HL-60 (cell line): ENCODE data around the gene MSN.

Source experiments
- DNase-seq, 2 experiments: peaks; one replicate each; pipeline ENCODE4 v3.0.0-alpha.2; 2010 to 2020; ENCODE audit warnings: low read depth in 1 of 2, low spot score in 1 of 2
- H3K27ac ChIP-seq: fragments of 250-450 bp; sonication (Bioruptor Pico); replicated peaks from 2 replicates; pipeline ENCODE4 v1.5.1; 2020; ENCODE audit warnings: mild to moderate bottlenecking, moderate library complexity
- H3K27me3 ChIP-seq: fragments of 250-450 bp; sonication (Bioruptor Pico); 2 replicates; pipeline ENCODE4 v1.5.1; 2021; ENCODE audit warnings: mild to moderate bottlenecking, moderate library complexity; ENCODE audit not compliant: insufficient read depth, poor library complexity, severe bottlenecking
- H3K4me3 ChIP-seq: replicated peaks from 2 replicates; pipeline ENCODE4 v1.5.1; 2011; ENCODE audit warnings: mild to moderate bottlenecking, control low read depth, low read length; ENCODE audit not compliant: insufficient read depth
- GABPA ChIP-seq: IDR thresholded peaks from 2 replicates; pipeline ENCODE4 v1.6.1; 2012; ENCODE audit warnings: low read depth
- POLR2AphosphoS5 ChIP-seq: IDR thresholded peaks from 2 replicates; pipeline ENCODE4 v1.6.1; 2012; ENCODE audit warnings: low read depth
- SPI1 ChIP-seq: IDR thresholded peaks from 2 replicates; pipeline ENCODE4 v1.6.1; 2012; ENCODE audit warnings: low read depth, mild to moderate bottlenecking, borderline replicate concordance
- TF ChIP-seq, protein P1 (sequence below): IDR thresholded peaks from one replicate; pipeline ENCODE4 v1.5.1; 2011; ENCODE audit warnings: low read length, control low read depth, inconsistent platforms; ENCODE audit not compliant: insufficient read depth
- TF ChIP-seq, protein P2 (sequence below): IDR thresholded peaks from 2 replicates; pipeline ENCODE4 v1.6.1; 2012; ENCODE audit warnings: low read depth; ENCODE audit not compliant: insufficient replicate concordance

Gene MSN

DNA sequence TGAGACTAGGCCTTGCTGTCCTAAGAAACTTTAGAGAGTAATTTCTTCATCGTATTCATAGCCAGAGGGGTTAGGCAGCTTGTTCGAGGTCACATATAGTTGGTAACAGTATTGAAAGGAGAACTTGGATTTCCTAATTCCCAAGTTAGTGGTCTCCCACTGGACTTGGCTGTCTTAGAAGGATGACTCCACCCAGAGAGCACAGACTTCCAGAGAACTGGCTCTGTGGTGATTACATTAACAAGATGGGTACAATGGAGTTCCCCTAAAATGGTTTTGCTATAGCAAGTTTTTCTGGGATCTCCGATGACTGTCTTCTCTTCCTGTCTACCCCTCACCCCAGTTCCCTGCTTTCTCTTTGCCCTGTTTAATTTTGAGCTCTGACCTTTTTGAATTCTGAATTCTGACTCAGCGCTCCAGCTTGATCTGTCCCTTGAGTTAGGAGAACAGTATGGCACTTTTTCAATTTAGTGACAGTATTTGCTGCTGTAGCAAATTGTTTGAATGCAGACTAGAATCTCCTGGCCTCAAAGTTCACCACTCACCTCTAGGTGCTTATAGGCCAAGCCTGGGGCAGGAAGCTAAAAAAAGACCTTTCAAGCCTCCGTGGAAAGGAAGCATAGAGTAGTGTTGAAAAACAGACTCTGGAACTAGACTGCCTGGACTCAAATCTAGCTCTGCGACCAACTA lies 6.9 kb downstream of the MSN start:
- H3K27ac ChIP-seq = peak overlapping the region; percentile 28
- no peak for TF ChIP-seq SPI1
- TF ChIP-seq, protein P1, sequence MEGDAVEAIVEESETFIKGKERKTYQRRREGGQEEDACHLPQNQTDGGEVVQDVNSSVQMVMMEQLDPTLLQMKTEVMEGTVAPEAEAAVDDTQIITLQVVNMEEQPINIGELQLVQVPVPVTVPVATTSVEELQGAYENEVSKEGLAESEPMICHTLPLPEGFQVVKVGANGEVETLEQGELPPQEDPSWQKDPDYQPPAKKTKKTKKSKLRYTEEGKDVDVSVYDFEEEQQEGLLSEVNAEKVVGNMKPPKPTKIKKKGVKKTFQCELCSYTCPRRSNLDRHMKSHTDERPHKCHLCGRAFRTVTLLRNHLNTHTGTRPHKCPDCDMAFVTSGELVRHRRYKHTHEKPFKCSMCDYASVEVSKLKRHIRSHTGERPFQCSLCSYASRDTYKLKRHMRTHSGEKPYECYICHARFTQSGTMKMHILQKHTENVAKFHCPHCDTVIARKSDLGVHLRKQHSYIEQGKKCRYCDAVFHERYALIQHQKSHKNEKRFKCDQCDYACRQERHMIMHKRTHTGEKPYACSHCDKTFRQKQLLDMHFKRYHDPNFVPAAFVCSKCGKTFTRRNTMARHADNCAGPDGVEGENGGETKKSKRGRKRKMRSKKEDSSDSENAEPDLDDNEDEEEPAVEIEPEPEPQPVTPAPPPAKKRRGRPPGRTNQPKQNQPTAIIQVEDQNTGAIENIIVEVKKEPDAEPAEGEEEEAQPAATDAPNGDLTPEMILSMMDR = no peak
- no peak for TF ChIP-seq POLR2AphosphoS5
- no peak for TF ChIP-seq GABPA
- TF ChIP-seq, protein P2, sequence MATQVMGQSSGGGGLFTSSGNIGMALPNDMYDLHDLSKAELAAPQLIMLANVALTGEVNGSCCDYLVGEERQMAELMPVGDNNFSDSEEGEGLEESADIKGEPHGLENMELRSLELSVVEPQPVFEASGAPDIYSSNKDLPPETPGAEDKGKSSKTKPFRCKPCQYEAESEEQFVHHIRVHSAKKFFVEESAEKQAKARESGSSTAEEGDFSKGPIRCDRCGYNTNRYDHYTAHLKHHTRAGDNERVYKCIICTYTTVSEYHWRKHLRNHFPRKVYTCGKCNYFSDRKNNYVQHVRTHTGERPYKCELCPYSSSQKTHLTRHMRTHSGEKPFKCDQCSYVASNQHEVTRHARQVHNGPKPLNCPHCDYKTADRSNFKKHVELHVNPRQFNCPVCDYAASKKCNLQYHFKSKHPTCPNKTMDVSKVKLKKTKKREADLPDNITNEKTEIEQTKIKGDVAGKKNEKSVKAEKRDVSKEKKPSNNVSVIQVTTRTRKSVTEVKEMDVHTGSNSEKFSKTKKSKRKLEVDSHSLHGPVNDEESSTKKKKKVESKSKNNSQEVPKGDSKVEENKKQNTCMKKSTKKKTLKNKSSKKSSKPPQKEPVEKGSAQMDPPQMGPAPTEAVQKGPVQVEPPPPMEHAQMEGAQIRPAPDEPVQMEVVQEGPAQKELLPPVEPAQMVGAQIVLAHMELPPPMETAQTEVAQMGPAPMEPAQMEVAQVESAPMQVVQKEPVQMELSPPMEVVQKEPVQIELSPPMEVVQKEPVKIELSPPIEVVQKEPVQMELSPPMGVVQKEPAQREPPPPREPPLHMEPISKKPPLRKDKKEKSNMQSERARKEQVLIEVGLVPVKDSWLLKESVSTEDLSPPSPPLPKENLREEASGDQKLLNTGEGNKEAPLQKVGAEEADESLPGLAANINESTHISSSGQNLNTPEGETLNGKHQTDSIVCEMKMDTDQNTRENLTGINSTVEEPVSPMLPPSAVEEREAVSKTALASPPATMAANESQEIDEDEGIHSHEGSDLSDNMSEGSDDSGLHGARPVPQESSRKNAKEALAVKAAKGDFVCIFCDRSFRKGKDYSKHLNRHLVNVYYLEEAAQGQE = no peak
- DNase-seq = no peak
- no peak overlapping the region; the same call in 1 of the 2 replicates for H3K4me3 ChIP-seq
- no peaks in the 10 kb centered on the region for H3K27me3 ChIP-seq

GRCh38 chrX:65677954-65678469 lies 10.6 kb downstream of the MSN start:
- Histone ChIP-seq H3K4me3 (no peak overlapping the region), H3K27ac (peak overlapping the region; percentile 32; the same call in 1 of the 2 replicates), H3K27me3 (no peaks in the 10 kb centered on the region)
- TF ChIP-seq SPI1 (no peak), GABPA (no peak), POLR2AphosphoS5 (no peak)
- TF ChIP-seq, protein P2 = no peak
- TF ChIP-seq, protein P1 = no peak
- no peak for DNase-seq

GRCh38 chrX:65679071-65679540 lies 11.7 kb downstream of the MSN start:
- no peaks in the 10 kb centered on the region for H3K27me3 ChIP-seq
- H3K27ac ChIP-seq = peak overlapping the region; percentile 50
- no peak overlapping the region for H3K4me3 ChIP-seq
- TF ChIP-seq POLR2AphosphoS5 = no peak
- peak; percentile 60; the same call in 1 of the 2 replicates for TF ChIP-seq SPI1
- DNase-seq = peak in 1 of 2 experiments; percentile 72

DNA sequence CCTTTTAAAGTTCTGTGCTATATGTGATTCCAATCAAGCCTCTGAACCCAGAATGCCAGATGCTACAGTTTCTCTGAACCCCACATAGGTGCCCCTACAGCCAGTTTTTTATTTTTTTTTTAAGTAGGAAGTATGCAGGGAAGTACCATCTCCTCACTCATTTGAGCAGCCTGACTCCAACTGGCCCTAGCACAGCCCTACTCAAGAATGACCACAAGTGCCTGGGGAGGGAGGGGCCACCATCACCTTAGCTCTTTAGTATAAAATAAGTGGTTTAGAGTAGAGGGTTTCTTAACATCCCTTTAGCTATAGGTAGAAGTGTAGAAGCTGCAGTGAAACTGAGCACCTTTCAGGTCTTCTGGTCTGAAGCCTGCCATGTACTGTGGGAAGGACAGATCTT lies 14.4 kb downstream of the MSN start:
- H3K4me3 ChIP-seq = no peak overlapping the region
- no peak overlapping the region for H3K27ac ChIP-seq

More for the DNA sequence above, 14.4 kb downstream of the MSN start:
- no peak for DNase-seq
- TF ChIP-seq GABPA (no peak), POLR2AphosphoS5 (no peak), SPI1 (no peak)
- TF ChIP-seq, protein P2 = no peak
- TF ChIP-seq, protein P1 = no peak
- no peaks in the 10 kb centered on the region for H3K27me3 ChIP-seq
